SK-N-SH (cell line): ENCODE data around the gene TBC1D9B. TPM values are rescaled to one million over a fixed set of nuclear protein-coding genes. Genes with fewer than 3 reads are reported as not detected.

Source experiments
- CTCF ChIA-PET: fragments of 300-600, 350-600 bp; formaldehyde crosslinking; extraction: SDS; loops from one replicate; lab custom pipeline; 2021; lab: Yijun Ruan, JAX
- POLR2A ChIA-PET: fragments of 350-600 bp; sonication (Branson Sonifier 250); formaldehyde crosslinking; extraction: SDS; loops from one replicate; lab custom pipeline; 2020; ENCODE audit warnings: antibody characterized with exemption, inconsistent platforms; lab: Yijun Ruan, JAX
- DNase-seq: peaks from one replicate; pipeline ENCODE4 v3.0.0; 2012
- H2AFZ ChIP-seq: fragments of 200-600 bp; sonication (generic); 2 replicates; pipeline ENCODE4 v1.8.1; 2016; ENCODE audit warnings: antibody characterized with exemption, mild to moderate bottlenecking, low read depth
- H3F3A ChIP-seq: fragments of 200-600 bp; sonication (generic); replicated peaks from 2 replicates; pipeline ENCODE3; 2016; ENCODE audit warnings: antibody characterized with exemption, mild to moderate bottlenecking; ENCODE audit not compliant: insufficient read depth
- H3K27ac ChIP-seq, 2 experiments: fragments of 200-500 bp in 1 of 2; fragments of 200-600 bp in 1 of 2; sonication (Bioruptor generic) in 1 of 2; sonication (generic), shearing (Covaris generic) in 1 of 2; 2 replicates each; pipeline versions ENCODE4 v1.5.1 to v1.6.1; 2014 to 2016; ENCODE audit warnings: low read depth in 2 of 2, inconsistent platforms in 1 of 2, low read length in 1 of 2, mild to moderate bottlenecking in 1 of 2, mixed read lengths in 1 of 2
- H3K27me3 ChIP-seq: fragments of 200-600 bp; sonication (generic), shearing (Covaris generic); 2 replicates; pipeline ENCODE4 v1.6.1; 2016; ENCODE audit warnings: mixed run types; ENCODE audit not compliant: insufficient read depth
- H3K36me3 ChIP-seq, 2 experiments: fragments of 200-500 bp in 1 of 2; fragments of 200-600 bp in 1 of 2; sonication (Bioruptor generic) in 1 of 2; sonication (generic) in 1 of 2; replicated peaks in 1 of 2; 2 replicates each; pipeline versions ENCODE3 to v1.5.1; 2014 to 2016; ENCODE audit warnings: low read length in 1 of 2, mild to moderate bottlenecking in 1 of 2; ENCODE audit not compliant: insufficient read depth in 2 of 2, control insufficient read depth in 1 of 2
- H3K4me1 ChIP-seq, 2 experiments: fragments of 200-500 bp in 1 of 2; fragments of 200-600 bp in 1 of 2; sonication (Bioruptor generic) in 1 of 2; sonication (generic), shearing (Covaris generic) in 1 of 2; 2 replicates each; pipeline versions ENCODE4 v1.5.1 to v1.6.1; 2014 to 2016; ENCODE audit warnings: low read depth in 1 of 2, low read length in 1 of 2, mixed run types in 1 of 2; ENCODE audit not compliant: insufficient read depth in 2 of 2, control insufficient read depth in 1 of 2
- H3K4me2 ChIP-seq: fragments of 200-600 bp; sonication (generic), shearing (Covaris generic); 2 replicates; pipeline ENCODE4 v1.6.1; 2017; ENCODE audit warnings: mixed run types
- H3K4me3 ChIP-seq, 2 experiments: fragments of 200-500 bp in 1 of 2; fragments of 200-600 bp in 1 of 2; sonication (Bioruptor generic) in 1 of 2; sonication (generic), shearing (Covaris generic) in 1 of 2; 2 replicates each; pipeline versions ENCODE4 v1.5.1 to v1.8.1; 2014 to 2016; ENCODE audit warnings: low read depth in 2 of 2, inconsistent platforms in 1 of 2, low read length in 1 of 2, mild to moderate bottlenecking in 1 of 2, mixed read lengths in 1 of 2, moderate library complexity in 1 of 2
- H3K79me2 ChIP-seq: fragments of 200-600 bp; sonication (generic); 2 replicates; pipeline ENCODE4 v1.8.1; 2017; ENCODE audit warnings: mild to moderate bottlenecking; ENCODE audit not compliant: insufficient read depth
- H3K9ac ChIP-seq: fragments of 200-600 bp; sonication (generic); 2 replicates; pipeline ENCODE4 v1.6.1; 2017; ENCODE audit warnings: mixed run types
- H3K9me2 ChIP-seq: fragments of 200-600 bp; sonication (generic); 2 replicates; pipeline ENCODE4 v1.6.1; 2017; ENCODE audit warnings: mixed run types
- H3K9me3 ChIP-seq: fragments of 200-600 bp; sonication (generic); 2 replicates; pipeline ENCODE4 v1.6.1; 2017; ENCODE audit warnings: mixed run types, mild to moderate bottlenecking, moderate library complexity
- H4K20me1 ChIP-seq: fragments of 200-600 bp; sonication (generic); 2 replicates; pipeline ENCODE4 v1.6.1; 2017; ENCODE audit warnings: mild to moderate bottlenecking, mixed run types; ENCODE audit not compliant: insufficient read depth
- EZH2phosphoT487 ChIP-seq: fragments of 200-600 bp; sonication (generic); IDR thresholded peaks from 2 replicates; pipeline ENCODE4 v1.6.1; 2017; ENCODE audit warnings: low read depth, mixed run types, mild to moderate bottlenecking, antibody characterized with exemption, moderate library complexity, borderline replicate concordance
- GABPA ChIP-seq: IDR thresholded peaks from 2 replicates; pipeline ENCODE4 v1.4.0; 2012; ENCODE audit warnings: low read depth, mild to moderate bottlenecking
- IRF3 ChIP-seq: fragments of 150-350 bp; IDR thresholded peaks from 2 replicates; pipeline ENCODE4 v1.6.1; 2016; ENCODE audit warnings: mild to moderate bottlenecking, low read depth, low read length
- JUND ChIP-seq: IDR thresholded peaks from 2 replicates; pipeline ENCODE4 v1.4.0; 2012
- MEF2A ChIP-seq: IDR thresholded peaks from 2 replicates; pipeline ENCODE4 v1.4.0; 2012; ENCODE audit warnings: low read depth, borderline replicate concordance
- NFIC ChIP-seq: IDR thresholded peaks from 2 replicates; pipeline ENCODE4 v1.4.0; 2012; ENCODE audit warnings: borderline replicate concordance
- PBX3 ChIP-seq: IDR thresholded peaks from 2 replicates; pipeline ENCODE4; 2012
- RAD21 ChIP-seq: IDR thresholded peaks from 2 replicates; pipeline ENCODE4 v1.6.1; 2012; ENCODE audit warnings: mild to moderate bottlenecking, low read length
- REST ChIP-seq: IDR thresholded peaks from 2 replicates; pipeline ENCODE4 v1.6.1; 2012; ENCODE audit warnings: mild to moderate bottlenecking, low read depth, low read length, moderate library complexity
- RFX5 ChIP-seq: IDR thresholded peaks from 2 replicates; pipeline ENCODE4 v1.6.1; 2012; ENCODE audit warnings: mild to moderate bottlenecking, improper control_type of control experiment, low read length
- RXRA ChIP-seq: IDR thresholded peaks from 2 replicates; pipeline ENCODE4 v1.4.0; 2012; ENCODE audit warnings: low read depth, mild to moderate bottlenecking, borderline replicate concordance
- SIN3A ChIP-seq: IDR thresholded peaks from 2 replicates; pipeline ENCODE4 v1.6.1; 2012; ENCODE audit warnings: low read depth, mild to moderate bottlenecking, low read length, moderate library complexity, borderline replicate concordance
- TEAD4 ChIP-seq: IDR thresholded peaks from 2 replicates; pipeline ENCODE4 v1.4.0; 2012; ENCODE audit warnings: mild to moderate bottlenecking, borderline replicate concordance; ENCODE audit not compliant: insufficient read depth
- USF1 ChIP-seq: IDR thresholded peaks from 2 replicates; pipeline ENCODE4 v1.4.0; 2012; ENCODE audit warnings: low read depth, borderline replicate concordance
- USF2 ChIP-seq: fragments of 150-350 bp; IDR thresholded peaks from 2 replicates; pipeline ENCODE4 v1.6.1; 2017; ENCODE audit warnings: antibody characterized with exemption, low read length, low read depth, borderline replicate concordance
- WGBS: methylation state at CpG from one replicate; pipeline ENCODE4 v1.1.6; 2017; ENCODE audit warnings: low lambda C conversion rate; 5-methylcytosine and 5-hydroxymethylcytosine counted together
- polyA plus RNA-seq, 3 experiments: library from polyadenylated mRNA; depleted of rRNA; stranded (reverse); fragments of >200 nt; gene quantifications; 2 replicates each; pipeline ENCODE4 v1.2.3, GENCODE V29; 2012

TBC1D9B gene
- polyA plus RNA-seq, 1 of the 3 experiments (the other 2 are of a cell fraction), result 75.6 TPM

GRCh38 chr5:179900206-179900605, 7.5 kb downstream of the TBC1D9B start:
- H3K4me3 ChIP-seq, result no peak overlapping the region
- H3K79me2 ChIP-seq, result peaks cover 33% of the 10 kb centered on the region
- H3F3A ChIP-seq, result no peaks in the 10 kb centered on the region
- ChIA-PET POLR2A (no interaction called here), CTCF (no interaction called here)
- no peak overlapping the region for H3K4me2 ChIP-seq
- no peak overlapping the region for H2AFZ ChIP-seq
- no peak for TF ChIP-seq USF2
- TF ChIP-seq PBX3, result no peak
- TF ChIP-seq TEAD4, result no peak
- TF ChIP-seq RAD21, result no peak
- no peak for TF ChIP-seq NFIC
- no peak for TF ChIP-seq JUND
- no peak for TF ChIP-seq IRF3
- no peak for TF ChIP-seq EZH2phosphoT487
- TF ChIP-seq RXRA, result no peak
- no peak for TF ChIP-seq USF1
- TF ChIP-seq SIN3A, result no peak
- TF ChIP-seq REST, result no peak
- TF ChIP-seq MEF2A, result no peak
- TF ChIP-seq RFX5, result no peak
- TF ChIP-seq GABPA, result no peak
- peaks cover 5% of the 10 kb centered on the region; the same call in 1 of the 2 replicates for H4K20me1 ChIP-seq
- peaks cover 40 to 54% of the 10 kb centered on the region in 2 experiments for H3K36me3 ChIP-seq
- no peak for DNase-seq
- no peaks in the 10 kb centered on the region for H3K27me3 ChIP-seq
- no peak overlapping the region for H3K27ac ChIP-seq
- H3K9me3 ChIP-seq, result no peaks in the 10 kb centered on the region
- 82% methylated on average over 8 of the region's 9 CpGs for WGBS
- no peaks in the 10 kb centered on the region for H3K9me2 ChIP-seq
- H3K4me1 ChIP-seq, result no peaks in the 10 kb centered on the region; a peak in 1 of 4 replicates
- H3K9ac ChIP-seq, result no peak overlapping the region
